GM18868 (cell line): ENCODE results near the gene GLE1.
"Not testable (repeated sequence)": the region's sequence is repeated elsewhere in the genome, so short reads cannot be mapped to it uniquely, and the experiment has no call there.

ENCODE experiments used
- ATAC-seq: cut with Tn5 transposase; IDR thresholded peaks from one replicate; pipeline ENCODE4 v1.9.1; 2021; ENCODE audit warnings: mild to moderate bottlenecking, moderate library complexity; ENCODE audit not compliant: unreplicated experiment

GLE1 gene

GRCh38 chr9:128495804-128496417, 8.6 kb upstream of the GLE1 start:
- ATAC-seq = no peak

- ATAC-seq = no peak
These were observed 6.5 kb upstream of the GLE1 start for GRCh38 chr9:128497824-128498610.

- no peak for ATAC-seq
These were observed 5.6 kb upstream of the GLE1 start for GRCh38 chr9:128498911-128499310.

- ATAC-seq = no peak
These were observed 4.6 kb upstream of the GLE1 start for GRCh38 chr9:128499920-128500319.

GRCh38 chr9:128503415-128503825, 1.1 kb upstream of the GLE1 start:
- ATAC-seq = not testable (repeated sequence)

GRCh38 chr9:128503870-128504269, 649 bp upstream of the GLE1 start:
- no peak for ATAC-seq

GRCh38 chr9:128505414-128505765, 871 bp downstream of the GLE1 start:
- ATAC-seq = no peak

GRCh38 chr9:128505906-128506305, 1.4 kb downstream of the GLE1 start:
- not testable (repeated sequence) for ATAC-seq

GRCh38 chr9:128512820-128513219, 8.3 kb downstream of the GLE1 start:
- ATAC-seq = no peak

- ATAC-seq = no peak
These were observed 17.4 kb downstream of the GLE1 start for GRCh38 chr9:128521956-128522355.

GRCh38 chr9:128523199-128523925, 18.8 kb downstream of the GLE1 start:
- ATAC-seq = no peak

GRCh38 chr9:128526720-128527119, 22.2 kb downstream of the GLE1 start:
- no peak for ATAC-seq

GRCh38 chr9:128528445-128529160, 24.1 kb downstream of the GLE1 start:
- ATAC-seq = no peak

- no peak for ATAC-seq
These were observed 24.7 kb downstream of the GLE1 start for GRCh38 chr9:128529191-128529590.

- no peak for ATAC-seq
These were observed 28.1 kb downstream of the GLE1 start for GRCh38 chr9:128532581-128532980.

- ATAC-seq = no peak
These were observed 36.3 kb downstream of the GLE1 start for GRCh38 chr9:128540634-128541360.

GRCh38 chr9:128546504-128546903, 42.0 kb downstream of the GLE1 start:
- no peak for ATAC-seq

GRCh38 chr9:128548876-128549275, 44.4 kb downstream of the GLE1 start:
- no peak for ATAC-seq

- no peak for ATAC-seq
These were observed 45.7 kb downstream of the GLE1 start for GRCh38 chr9:128550226-128550625.

- ATAC-seq = no peak
These were observed 46.5 kb downstream of the GLE1 start for GRCh38 chr9:128550770-128551656.
